CD4-positive, alpha-beta memory T cell (primary cell): ENCODE data around the gene SLC6A19. TPM values are rescaled to one million over a fixed set of nuclear protein-coding genes. Genes with fewer than 3 reads are reported as not detected.

Source experiments
- CTCF ChIA-PET: fragments of 350-600 bp; sonication (Branson Sonifier 250); formaldehyde crosslinking; loops from one replicate; lab custom pipeline; 2021; ENCODE audit warnings: inconsistent platforms; ENCODE audit not compliant: partially characterized antibody; lab: Charles Lee
- POLR2A ChIA-PET: fragments of 350-600 bp; sonication (Branson Sonifier 250); formaldehyde crosslinking; loops from one replicate; lab custom pipeline; 2021; ENCODE audit not compliant: partially characterized antibody; lab: Charles Lee
- DNase-seq, 5 donors: peaks; one replicate each; pipeline versions ENCODE4 v3.0.0 to v3.0.0-alpha.2; 2020 to 2022; ENCODE audit warnings: mixed read lengths in 1 of 5
- H3K27ac ChIP-seq: one replicate; pipeline ENCODE4 v1.7.0; 2013; ENCODE audit warnings: low read depth, low read length
- H3K27me3 ChIP-seq: 2 replicates; pipeline ENCODE4 v1.7.0; 2013; ENCODE audit warnings: mild to moderate bottlenecking, low read length, moderate library complexity; ENCODE audit not compliant: insufficient read depth
- H3K36me3 ChIP-seq: 2 replicates; pipeline ENCODE4 v1.7.0; 2013; ENCODE audit warnings: mild to moderate bottlenecking, low read length, moderate library complexity; ENCODE audit not compliant: insufficient read depth
- H3K4me1 ChIP-seq: 2 replicates; pipeline ENCODE4 v1.7.0; 2013; ENCODE audit warnings: mild to moderate bottlenecking, low read length, moderate library complexity; ENCODE audit not compliant: insufficient read depth
- H3K4me3 ChIP-seq, 2 donors: one replicate each; pipeline ENCODE4 v1.7.0; 2013; ENCODE audit warnings: low read length in 2 of 2, mild to moderate bottlenecking in 1 of 2
- H3K9me3 ChIP-seq, 2 donors: one replicate each; pipeline ENCODE4 v1.7.0; 2013; ENCODE audit warnings: low read length in 2 of 2, control low read depth in 1 of 2; ENCODE audit not compliant: control insufficient read depth in 1 of 2
- H3K27ac Mint-ChIP-seq, 7 donors: one replicate each; pipeline ENCODE4 v1.8.0; 2020 to 2021; ENCODE audit warnings: mixed read lengths in 7 of 7, mild to moderate bottlenecking in 6 of 7, inconsistent platforms in 3 of 7, moderate library complexity in 3 of 7
- H3K27me3 Mint-ChIP-seq, 2 donors: one replicate each; pipeline ENCODE4 v1.8.0; 2020 to 2021; ENCODE audit warnings: mixed read lengths in 2 of 2
- H3K36me3 Mint-ChIP-seq, 2 donors: one replicate each; pipeline ENCODE4 v1.8.0; 2020 to 2021; ENCODE audit warnings: mixed read lengths in 2 of 2, inconsistent platforms in 1 of 2, mild to moderate bottlenecking in 1 of 2
- H3K4me1 Mint-ChIP-seq, 4 donors: one replicate each; pipeline ENCODE4 v1.8.0; 2020 to 2021; ENCODE audit warnings: mixed read lengths in 4 of 4, mild to moderate bottlenecking in 1 of 4
- H3K4me3 Mint-ChIP-seq, 8 donors: one replicate each; pipeline ENCODE4 v1.8.0; 2020 to 2021; ENCODE audit warnings: mixed read lengths in 8 of 8, mild to moderate bottlenecking in 7 of 8, moderate library complexity in 6 of 8, inconsistent platforms in 3 of 8
- H3K9me3 Mint-ChIP-seq, 8 donors: one replicate each; pipeline ENCODE4 v1.8.0; 2020 to 2021; ENCODE audit warnings: mixed read lengths in 8 of 8, mild to moderate bottlenecking in 5 of 8, inconsistent platforms in 3 of 8, moderate library complexity in 1 of 8
- intact Hi-C: fragments of 100-400 bp; cut with micrococcal nuclease; formaldehyde crosslinking; loops from one replicate; pipeline ENCODE4 v1.15.1; 2023
- polyA plus RNA-seq, 2 donors: library from polyadenylated mRNA; unstranded; fragments of 300-500 nt; fragmentation: Illumina TruSeq; gene quantifications; one replicate each; pipeline ENCODE4 v1.2.3, GENCODE V29; 2021
- total RNA-seq, 2 experiments: library from RNA; stranded (reverse); gene quantifications; one replicate each; pipeline ENCODE4 v1.2.3, GENCODE V29; 2021

Gene SLC6A19
- total and polyA plus RNA-seq, 4 experiments from 2014 or later = not detected

DNA sequence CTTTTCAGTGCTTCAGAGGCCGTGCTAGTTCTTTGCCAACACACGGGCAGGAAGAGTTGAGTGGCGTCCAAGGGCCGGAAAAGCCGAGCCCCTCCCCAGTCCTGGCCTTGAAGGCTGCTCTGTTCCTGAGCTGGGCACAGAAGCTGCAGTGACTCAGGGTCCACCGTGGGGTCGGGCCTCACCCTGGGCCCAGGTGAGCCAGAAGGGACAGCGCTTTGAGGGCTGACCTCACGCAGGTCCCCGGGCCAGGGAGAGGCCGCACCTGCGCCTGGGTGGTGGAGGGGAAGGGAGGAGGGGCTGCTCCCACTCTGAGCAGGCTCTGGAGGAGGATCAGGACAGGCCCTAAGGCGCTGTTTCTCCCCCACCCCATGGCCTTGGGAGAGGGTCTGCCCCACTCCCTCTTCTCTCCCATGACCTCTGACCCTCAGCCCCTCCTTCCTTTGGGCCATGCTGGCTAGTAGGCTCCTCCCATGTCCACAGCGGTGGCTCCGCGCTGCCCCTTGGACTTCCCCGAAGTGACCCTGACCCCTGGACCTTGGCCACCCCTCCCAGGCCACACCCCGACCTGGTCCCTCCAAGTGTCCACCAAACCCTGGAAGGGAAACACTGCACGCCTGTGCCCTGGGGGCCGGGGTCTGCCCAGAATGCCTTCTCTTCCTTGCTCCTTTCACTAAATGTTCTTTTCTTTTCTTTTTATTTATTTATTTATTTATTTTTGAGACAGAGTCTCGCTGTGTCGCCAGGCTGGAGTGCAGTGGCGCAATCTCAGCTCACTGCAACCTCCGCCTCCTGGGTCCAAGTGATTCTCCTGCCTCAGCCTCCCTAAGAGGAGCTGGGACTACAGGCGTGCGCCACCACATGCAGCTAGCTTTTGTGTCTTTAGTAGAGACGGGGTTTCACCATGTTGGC is 19.7 kb upstream of the SLC6A19 start:
- CTCF ChIA-PET = interaction anchor here (1.6 kb wide), 1 partner anchor 9 kb away, joined by 6 read pairs; no protein-coding TSS in a partner anchor
- Mint-ChIP-seq H3K27me3 (peaks cover 0 to 2% of the 10 kb centered on the region in 2 donors), H3K27ac (no peak overlapping the region), H3K4me3 (no peak overlapping the region), H3K36me3 (no peaks in the 10 kb centered on the region), H3K4me1 (no peaks in the 10 kb centered on the region), H3K9me3 (peaks cover 0 to 1% (median 0%) of the 10 kb centered on the region in 8 donors)
- H3K27ac ChIP-seq = no peak overlapping the region
- POLR2A ChIA-PET = no interaction called here
- no peak overlapping the region for H3K4me3 ChIP-seq
- no peak for DNase-seq
- H3K4me1 ChIP-seq = no peaks in the 10 kb centered on the region
- no peaks in the 10 kb centered on the region for H3K9me3 ChIP-seq
- H3K36me3 ChIP-seq = no peaks in the 10 kb centered on the region
- no peaks in the 10 kb centered on the region for H3K27me3 ChIP-seq
- intact Hi-C loops = no loop called here

DNA sequence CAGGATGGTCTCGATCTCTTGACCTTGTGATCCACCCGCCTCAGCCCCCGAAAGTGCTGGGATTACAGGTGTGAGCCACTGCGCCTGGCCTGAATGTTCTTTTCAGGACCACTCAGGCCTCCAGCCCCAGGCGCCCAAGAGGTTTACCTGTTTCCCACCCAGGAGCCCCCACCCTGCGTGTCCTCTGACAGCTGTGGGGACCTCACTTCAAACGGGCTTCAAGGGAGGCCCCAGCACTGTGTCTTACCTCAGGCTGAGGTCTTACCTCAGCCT is 19.1 kb upstream of the SLC6A19 start:
- H3K27me3 Mint-ChIP-seq = peaks cover 0 to 2% of the 10 kb centered on the region in 2 donors
- H3K9me3 Mint-ChIP-seq = peaks cover 0 to 1% (median 0%) of the 10 kb centered on the region in 8 donors
- H3K36me3 Mint-ChIP-seq = no peaks in the 10 kb centered on the region
- no peak overlapping the region for H3K27ac Mint-ChIP-seq
- intact Hi-C loops = no loop called here
- Histone ChIP-seq H3K27me3 (no peaks in the 10 kb centered on the region), H3K9me3 (no peaks in the 10 kb centered on the region), H3K4me3 (no peak overlapping the region), H3K27ac (no peak overlapping the region), H3K4me1 (no peaks in the 10 kb centered on the region), H3K36me3 (no peaks in the 10 kb centered on the region)
- H3K4me3 Mint-ChIP-seq = no peak overlapping the region
- POLR2A ChIA-PET = no interaction called here
- no peak for DNase-seq
- H3K4me1 Mint-ChIP-seq = no peaks in the 10 kb centered on the region
- CTCF ChIA-PET = interaction anchor here (1.6 kb wide), 1 partner anchor 9 kb away, joined by 6 read pairs; no protein-coding TSS in a partner anchor

DNA sequence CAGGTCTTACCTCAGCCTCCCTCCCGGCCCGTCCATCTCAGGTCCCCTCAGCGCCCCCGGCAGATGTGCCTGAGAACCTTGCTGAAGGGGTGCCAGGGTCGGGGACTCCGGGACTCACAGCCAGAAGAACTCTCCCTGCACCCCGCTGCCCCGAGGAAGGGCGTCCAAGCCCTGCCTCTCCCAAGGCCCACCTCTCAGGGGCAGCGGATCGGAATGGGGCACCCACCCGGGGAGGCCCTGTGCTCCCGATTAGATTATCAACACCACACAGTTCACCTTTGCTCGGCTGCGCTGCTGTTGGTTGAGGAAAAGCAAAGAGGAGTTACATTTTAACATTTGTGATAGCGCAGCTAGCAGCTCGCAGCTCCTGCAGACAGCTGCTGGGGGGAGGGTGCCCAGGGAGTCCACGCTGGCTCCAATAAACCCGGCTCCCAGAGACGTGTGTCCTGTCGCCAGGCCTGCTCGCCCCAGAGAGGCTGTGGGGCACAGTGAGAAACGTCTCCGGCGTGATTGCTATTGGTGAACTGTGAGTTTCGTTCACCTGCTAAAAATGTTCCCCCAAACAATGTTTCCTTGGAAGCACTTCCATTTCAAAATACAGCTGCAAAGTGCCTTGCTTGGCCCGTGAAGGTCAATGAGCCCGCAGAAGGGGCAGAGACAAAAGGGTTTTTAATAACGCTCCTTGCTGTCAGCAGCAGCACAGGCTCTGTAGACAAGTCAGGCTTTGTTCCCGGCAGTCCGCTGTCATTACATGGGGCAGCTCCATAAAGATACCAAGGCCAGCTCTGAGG is 18.6 kb upstream of the SLC6A19 start:
- Mint-ChIP-seq H3K27ac (no peak overlapping the region), H3K27me3 (peaks cover 0 to 2% of the 10 kb centered on the region in 2 donors), H3K36me3 (no peaks in the 10 kb centered on the region), H3K4me1 (no peaks in the 10 kb centered on the region), H3K9me3 (peaks cover 0 to 1% (median 0%) of the 10 kb centered on the region in 8 donors), H3K4me3 (no peak overlapping the region)
- DNase-seq = no peak
- intact Hi-C loops = no loop called here
- POLR2A ChIA-PET = no interaction called here
- Histone ChIP-seq H3K27ac (no peak overlapping the region), H3K9me3 (no peaks in the 10 kb centered on the region), H3K4me1 (no peaks in the 10 kb centered on the region), H3K27me3 (no peaks in the 10 kb centered on the region), H3K36me3 (no peaks in the 10 kb centered on the region), H3K4me3 (no peak overlapping the region)
- CTCF ChIA-PET = interaction anchor here (0.7 to 1.6 kb wide), 2 partner anchors 10 to 15 kb away, joined by 3 to 6 read pairs; no protein-coding TSS in a partner anchor

DNA sequence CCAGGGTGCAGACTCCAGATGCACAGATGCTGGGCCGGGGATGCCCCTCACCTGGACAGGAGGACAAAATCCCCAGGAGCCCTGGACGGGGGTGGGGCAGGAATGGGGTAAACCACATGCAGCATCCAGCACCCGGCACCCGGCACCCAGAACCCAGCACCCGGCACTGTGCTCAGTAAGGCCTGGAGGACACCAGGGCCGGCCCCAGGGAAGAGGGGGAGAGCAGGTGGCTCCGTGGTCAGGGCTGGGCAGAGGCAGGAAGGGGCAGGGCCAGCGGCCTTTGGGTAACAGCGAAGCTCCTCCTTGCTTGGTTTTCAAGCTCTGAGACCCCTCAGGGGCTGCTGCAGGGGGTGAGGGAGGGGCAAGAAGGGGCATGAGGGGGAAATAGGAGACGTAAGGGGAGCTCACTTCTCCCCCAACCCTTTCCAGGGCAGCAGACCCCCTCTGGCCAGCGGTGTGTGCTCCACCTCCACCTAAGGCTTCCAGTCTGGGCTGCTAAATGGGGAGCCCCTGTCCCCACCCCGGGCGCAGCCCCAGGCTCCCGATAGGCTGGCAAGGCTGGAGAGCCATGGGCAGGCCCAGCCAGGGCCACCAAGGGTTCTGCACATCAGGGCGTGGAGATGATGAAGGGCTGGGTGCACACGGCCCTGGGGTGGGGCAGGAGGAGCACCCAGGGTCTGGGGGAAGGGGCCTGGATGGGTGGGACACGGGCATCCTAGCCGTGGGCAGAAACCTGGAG is 17.8 kb upstream of the SLC6A19 start:
- Mint-ChIP-seq H3K27me3 (peaks cover 3 to 7% of the 10 kb centered on the region in 2 donors), H3K4me3 (no peak overlapping the region), H3K27ac (no peak overlapping the region), H3K9me3 (peaks cover 0 to 1% (median 0%) of the 10 kb centered on the region in 8 donors), H3K36me3 (no peaks in the 10 kb centered on the region), H3K4me1 (no peaks in the 10 kb centered on the region)
- no peaks in the 10 kb centered on the region for H3K9me3 ChIP-seq
- H3K4me1 ChIP-seq = no peaks in the 10 kb centered on the region
- H3K36me3 ChIP-seq = no peaks in the 10 kb centered on the region
- intact Hi-C loops = no loop called here
- H3K4me3 ChIP-seq = no peak overlapping the region
- POLR2A ChIA-PET = no interaction called here
- DNase-seq = no peak
- H3K27ac ChIP-seq = no peak overlapping the region
- no peaks in the 10 kb centered on the region for H3K27me3 ChIP-seq
- CTCF ChIA-PET = interaction anchor here (0.7 to 2.1 kb wide), 3 partner anchors 11 to 461 kb away, joined by 3 to 6 read pairs (median 6); no protein-coding TSS in a partner anchor

DNA sequence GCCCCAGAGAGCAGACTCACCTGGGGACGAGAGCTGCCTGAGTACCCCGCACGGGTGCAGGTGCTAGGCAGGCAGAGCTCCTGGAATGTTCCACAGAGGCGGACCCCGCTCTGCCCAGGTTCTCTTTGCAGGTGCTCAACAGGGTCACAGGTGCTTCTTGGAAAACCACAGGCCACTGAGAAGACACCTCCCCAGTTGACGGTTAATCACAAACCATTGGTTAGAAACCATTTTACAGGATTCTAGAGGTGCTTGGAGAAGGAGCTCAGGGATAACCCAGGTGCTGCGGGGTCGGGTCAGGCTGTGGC is 17.3 kb upstream of the SLC6A19 start:
- no peak overlapping the region for H3K27ac Mint-ChIP-seq
- no peak for DNase-seq
- Histone ChIP-seq H3K36me3 (no peaks in the 10 kb centered on the region), H3K27me3 (no peaks in the 10 kb centered on the region), H3K4me1 (no peaks in the 10 kb centered on the region), H3K27ac (no peak overlapping the region), H3K4me3 (no peak overlapping the region), H3K9me3 (no peaks in the 10 kb centered on the region)
- peaks cover 3 to 11% of the 10 kb centered on the region in 2 donors for H3K27me3 Mint-ChIP-seq
- intact Hi-C loops = no loop called here
- H3K4me3 Mint-ChIP-seq = no peak overlapping the region
- no peaks in the 10 kb centered on the region for H3K36me3 Mint-ChIP-seq
- peaks cover 0 to 1% (median 0%) of the 10 kb centered on the region in 8 donors for H3K9me3 Mint-ChIP-seq
- CTCF ChIA-PET = interaction anchor here (1.7 to 2.1 kb wide), 2 partner anchors 11 to 461 kb away, joined by 6 read pairs; no protein-coding TSS in a partner anchor
- H3K4me1 Mint-ChIP-seq = no peaks in the 10 kb centered on the region
- POLR2A ChIA-PET = no interaction called here

DNA sequence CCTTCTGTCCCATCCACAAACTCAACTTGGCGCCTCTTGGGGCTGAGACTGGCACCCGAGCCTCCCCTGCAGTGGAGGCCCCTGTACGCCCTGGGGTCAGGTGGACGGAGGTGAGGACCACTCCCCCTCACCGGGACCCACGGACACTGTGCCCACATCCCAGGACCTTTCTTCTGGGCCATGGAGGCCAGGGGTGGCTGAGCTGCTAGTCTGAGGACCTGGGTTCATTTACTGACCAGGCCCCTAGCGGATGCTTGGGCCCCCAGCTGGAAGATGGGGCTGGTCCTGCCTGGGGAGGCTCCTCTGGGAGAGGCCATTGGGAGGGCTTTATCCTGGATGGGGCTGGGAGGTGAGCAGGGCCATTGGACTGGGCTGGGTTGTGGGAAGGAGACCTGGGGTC is 16.9 kb upstream of the SLC6A19 start:
- Histone ChIP-seq H3K36me3 (no peaks in the 10 kb centered on the region), H3K9me3 (no peaks in the 10 kb centered on the region), H3K27me3 (no peaks in the 10 kb centered on the region), H3K4me3 (no peak overlapping the region), H3K27ac (no peak overlapping the region), H3K4me1 (no peaks in the 10 kb centered on the region)
- H3K4me1 Mint-ChIP-seq = no peaks in the 10 kb centered on the region
- H3K27me3 Mint-ChIP-seq = peaks cover 4 to 13% of the 10 kb centered on the region in 2 donors
- ChIA-PET POLR2A (no interaction called here), CTCF (interaction anchor here (1.7 to 2.1 kb wide), 2 partner anchors 11 to 460 kb away, joined by 6 read pairs; no protein-coding TSS in a partner anchor)
- no peak for DNase-seq
- intact Hi-C loops = no loop called here
- peaks cover 0 to 1% (median 0%) of the 10 kb centered on the region in 8 donors for H3K9me3 Mint-ChIP-seq
- H3K27ac Mint-ChIP-seq = no peak overlapping the region
- no peak overlapping the region for H3K4me3 Mint-ChIP-seq
- no peaks in the 10 kb centered on the region for H3K36me3 Mint-ChIP-seq
